ENCODE results near the gene EVC2. TPM values are rescaled to one million over a fixed set of nuclear protein-coding genes. Genes with fewer than 3 reads are reported as not detected.
"Not testable (repeated sequence)": the region's sequence is repeated elsewhere in the genome, so short reads cannot be mapped to it uniquely, and the experiment has no call there.

Gene EVC2
- total RNA-seq, 1 donor from 2014 or later, result 4.0 TPM

DNA sequence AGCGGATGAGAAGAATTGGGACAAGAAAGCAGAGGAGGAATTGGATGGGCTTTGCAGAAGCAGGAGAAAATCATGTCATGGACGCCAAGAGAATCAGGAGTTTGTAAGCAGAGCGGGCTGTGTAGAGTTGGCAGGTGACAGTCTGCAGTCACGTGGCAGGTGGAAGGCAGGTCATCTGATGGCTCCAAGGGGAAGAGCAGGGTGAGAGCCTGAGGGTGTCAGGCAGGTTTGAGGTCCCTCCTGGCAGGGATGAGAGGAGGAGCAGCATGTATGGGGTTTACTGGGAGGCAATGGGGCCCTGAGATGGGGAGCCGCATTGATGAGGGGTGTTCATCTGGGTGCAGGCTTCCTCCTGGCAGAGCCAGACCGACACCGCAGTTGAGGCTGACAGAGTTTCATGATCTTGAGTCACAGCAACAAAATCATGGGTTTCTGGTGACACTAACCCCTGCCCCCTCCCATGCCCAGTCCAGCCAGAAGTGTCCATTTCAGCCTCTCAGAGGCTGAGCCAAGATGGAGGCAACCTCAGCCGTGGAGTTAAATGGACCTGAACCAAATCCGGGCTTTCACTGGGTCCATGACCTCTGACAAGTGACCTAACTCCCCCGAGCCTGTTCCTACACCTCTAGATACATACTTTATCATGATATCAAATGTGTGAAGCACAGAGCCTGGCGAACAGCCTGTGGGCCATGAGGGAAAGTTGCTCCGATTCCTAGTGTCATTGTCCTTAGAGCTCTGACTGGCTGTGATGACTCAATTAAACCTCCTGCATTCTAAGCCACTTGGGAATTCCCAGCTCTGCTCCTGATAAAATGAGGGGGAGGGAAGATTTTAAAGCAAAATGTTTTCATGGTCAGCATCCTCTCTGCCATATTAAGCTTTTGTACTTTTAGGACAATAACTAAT, 38.7 kb upstream of the EVC2 start:
- peak; percentile 45 for DNase-seq (ENCODE audit: low spot score)

- peak; percentile 43 for DNase-seq (ENCODE audit: low spot score)
Observed at GRCh38 chr4:5746250-5746649, 37.9 kb upstream of the EVC2 start.

DNA sequence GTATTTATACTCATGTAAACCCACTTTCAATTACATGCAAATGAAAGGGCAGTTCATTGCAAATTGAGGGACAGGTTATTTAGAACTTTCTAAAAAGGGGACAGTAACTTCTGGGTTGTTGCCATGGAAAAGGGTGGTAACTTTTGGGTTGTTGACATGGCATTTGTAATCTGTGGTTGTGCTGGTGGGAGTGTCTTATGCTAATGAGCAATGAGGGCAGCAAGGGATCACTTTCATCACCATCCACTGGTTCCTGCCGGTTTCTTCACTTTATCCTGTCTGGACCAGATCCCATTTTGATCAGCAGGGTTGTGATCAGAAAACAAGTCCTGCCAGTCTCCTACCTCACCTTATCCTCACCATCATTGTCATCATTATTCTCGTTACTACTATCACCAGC, 34.6 kb upstream of the EVC2 start:
- DNase-seq (ENCODE audit: low spot score), result no peak

GRCh38 chr4:5742388-5742787, 34.0 kb upstream of the EVC2 start:
- DNase-seq (ENCODE audit: low spot score), result no peak

DNA sequence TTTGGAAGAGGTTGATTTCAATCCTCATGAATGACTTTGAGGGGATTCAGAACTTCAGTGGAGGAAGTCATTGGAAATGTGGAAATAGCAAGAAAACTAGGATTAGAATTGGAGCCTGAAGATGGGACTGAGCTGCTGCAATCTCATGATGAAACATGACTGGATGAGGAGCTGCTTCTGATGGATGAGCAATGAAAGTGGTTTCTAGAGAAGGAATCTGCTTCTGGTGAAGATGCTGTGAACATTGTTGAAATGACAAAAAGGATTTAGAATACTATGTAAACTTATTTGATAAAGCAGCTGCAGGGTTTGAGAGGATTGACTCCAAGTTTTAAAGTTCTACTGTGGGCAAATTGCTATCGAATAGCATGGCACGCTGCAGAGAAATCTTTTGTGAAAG, 29.7 kb upstream of the EVC2 start:
- no peak for DNase-seq (ENCODE audit: low spot score)

- DNase-seq (ENCODE audit: low spot score), result no peak
Observed at GRCh38 chr4:5735463-5735862, 27.1 kb upstream of the EVC2 start.

DNA sequence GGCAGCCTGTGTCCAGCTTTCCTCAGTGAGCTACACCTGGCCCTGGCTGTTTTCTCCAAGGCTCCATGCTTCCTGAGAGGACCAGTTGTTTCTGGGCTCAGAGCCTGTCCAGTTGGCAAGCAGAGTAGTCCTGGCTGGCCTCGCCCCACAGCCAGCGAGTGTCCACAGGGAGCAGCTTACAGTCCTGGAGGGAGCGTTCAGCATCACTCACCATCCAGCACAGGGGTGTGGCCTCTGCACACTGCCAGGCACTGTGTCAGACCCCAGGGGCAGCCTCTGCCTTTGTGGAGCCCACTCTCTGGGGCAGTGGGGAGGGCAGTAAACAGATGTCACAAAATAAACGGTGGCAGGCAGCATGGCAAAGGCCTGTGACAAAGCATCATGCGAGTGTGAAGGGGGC, 26.5 kb upstream of the EVC2 start:
- peak; percentile 82 for DNase-seq (ENCODE audit: low spot score)

DNA sequence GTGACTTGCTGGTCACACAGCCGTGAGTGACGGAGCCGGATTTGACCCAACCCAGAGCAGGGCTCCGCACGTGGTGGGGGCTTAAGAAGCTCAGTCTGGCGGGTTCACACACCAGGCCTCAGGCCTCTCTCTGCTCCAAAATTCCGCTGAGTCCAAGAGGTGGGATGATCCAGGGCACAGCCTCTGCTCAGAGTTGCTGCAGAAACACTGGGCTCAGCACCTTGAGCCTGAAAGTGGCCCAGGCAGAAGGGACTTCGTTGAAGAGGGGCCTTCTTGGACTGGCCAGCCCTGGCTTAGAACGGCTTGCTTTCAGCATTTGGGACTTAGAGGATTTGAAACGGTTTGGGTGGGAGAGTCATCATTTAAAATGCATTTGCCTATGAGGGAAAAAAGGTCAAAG, 23.8 kb upstream of the EVC2 start:
- peak; percentile 41 for DNase-seq (ENCODE audit: low spot score)

DNA sequence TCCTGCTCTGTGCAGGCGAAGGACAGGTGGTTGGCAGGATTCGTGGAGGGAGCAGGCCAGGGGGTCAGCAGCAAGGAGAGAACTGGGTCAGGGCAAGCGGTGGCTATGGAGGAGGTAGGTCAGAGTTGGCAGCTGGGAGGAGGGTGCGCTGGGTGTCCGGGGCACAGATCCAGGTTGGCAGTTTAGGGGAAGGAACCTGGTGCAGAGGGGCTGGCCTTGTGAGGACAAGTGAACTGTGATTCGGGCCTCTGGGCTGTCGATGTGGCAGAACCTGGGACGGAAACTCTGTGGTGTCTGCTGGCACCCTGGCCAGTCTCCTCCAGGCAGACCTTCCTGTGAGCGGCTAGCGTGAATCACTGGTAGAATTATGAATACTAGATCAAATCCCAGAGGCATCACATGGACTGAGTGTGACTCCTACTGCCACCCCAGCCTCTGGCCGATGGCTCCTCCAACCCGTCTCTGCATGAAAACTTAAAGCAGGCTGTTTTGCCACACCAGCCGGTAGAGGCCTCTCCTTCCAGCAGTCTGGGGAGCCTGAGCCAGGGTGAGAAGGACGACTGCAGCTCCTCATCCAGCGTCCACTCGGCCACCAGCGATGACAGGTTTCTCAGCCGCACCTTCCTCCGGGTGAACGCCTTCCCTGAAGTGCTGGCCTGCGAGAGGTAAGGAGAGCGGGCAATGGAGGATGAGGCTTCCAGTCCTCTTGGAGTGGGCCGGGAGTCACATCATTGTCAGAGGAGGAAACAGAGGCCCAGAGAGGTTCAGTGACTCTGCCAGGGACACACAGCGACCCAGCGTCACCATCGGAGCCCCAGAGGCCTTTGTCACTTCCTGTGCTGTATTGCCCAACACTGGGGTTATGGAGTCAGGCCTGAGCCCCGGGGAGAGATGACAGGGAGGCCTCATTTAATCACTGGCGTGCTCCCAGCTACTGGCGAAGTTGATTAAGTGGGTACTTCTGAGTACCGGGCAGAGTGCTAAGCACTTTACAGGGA, 22.9 kb upstream of the EVC2 start:
- peak; percentile 59 for DNase-seq (ENCODE audit: low spot score)

GRCh38 chr4:5730436-5730835, 22.1 kb upstream of the EVC2 start:
- peak; percentile 68 for DNase-seq (ENCODE audit: low spot score)

GRCh38 chr4:5728412-5728811, 20.1 kb upstream of the EVC2 start:
- not testable (repeated sequence) for DNase-seq (ENCODE audit: low spot score)

DNA sequence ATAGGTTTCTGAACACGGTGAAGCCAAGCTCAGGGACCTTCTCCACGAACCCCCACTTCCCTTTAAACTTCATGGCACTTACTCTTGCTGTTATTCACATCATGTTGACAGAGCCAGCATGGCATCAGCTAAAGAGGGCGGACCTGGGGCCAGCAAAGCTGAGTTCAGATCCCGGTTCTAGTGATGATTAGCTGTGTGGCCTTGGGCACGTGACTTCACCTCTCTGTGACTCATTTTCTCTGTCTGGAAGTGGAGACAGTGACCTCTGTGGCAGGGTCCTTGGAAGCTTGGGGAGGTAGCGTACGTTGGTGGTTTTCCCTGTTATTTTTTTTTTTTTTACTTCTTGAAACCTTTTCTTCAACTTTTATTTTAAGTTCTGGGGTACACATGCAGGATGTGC, 16.0 kb upstream of the EVC2 start:
- peak; percentile 68 for DNase-seq (ENCODE audit: low spot score)

DNA sequence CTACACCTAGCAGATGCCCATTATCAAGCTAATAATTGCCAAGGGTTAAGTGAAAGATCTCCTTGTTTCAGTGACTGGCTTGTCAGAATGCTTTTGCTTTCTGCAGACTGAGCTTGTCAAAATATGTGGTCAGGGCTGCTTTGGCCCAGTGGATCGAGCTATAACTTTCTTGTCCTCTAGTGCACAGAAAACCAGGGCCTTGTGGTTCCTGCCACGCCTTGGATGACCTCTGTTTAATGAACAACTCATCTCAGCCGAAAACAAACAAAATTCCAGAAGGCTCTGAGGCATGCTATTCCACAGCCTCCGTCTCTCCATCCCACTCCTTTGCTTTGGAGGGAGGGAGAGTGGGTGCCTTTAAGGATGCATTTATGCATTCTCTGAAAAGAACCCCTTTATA, 14.0 kb upstream of the EVC2 start:
- peak; percentile 22 for DNase-seq (ENCODE audit: low spot score)

GRCh38 chr4:5721923-5722322, 13.6 kb upstream of the EVC2 start:
- DNase-seq (ENCODE audit: low spot score), result peak; percentile 9

GRCh38 chr4:5720980-5721379, 12.6 kb upstream of the EVC2 start:
- DNase-seq (ENCODE audit: low spot score), result peak; percentile 18

DNA sequence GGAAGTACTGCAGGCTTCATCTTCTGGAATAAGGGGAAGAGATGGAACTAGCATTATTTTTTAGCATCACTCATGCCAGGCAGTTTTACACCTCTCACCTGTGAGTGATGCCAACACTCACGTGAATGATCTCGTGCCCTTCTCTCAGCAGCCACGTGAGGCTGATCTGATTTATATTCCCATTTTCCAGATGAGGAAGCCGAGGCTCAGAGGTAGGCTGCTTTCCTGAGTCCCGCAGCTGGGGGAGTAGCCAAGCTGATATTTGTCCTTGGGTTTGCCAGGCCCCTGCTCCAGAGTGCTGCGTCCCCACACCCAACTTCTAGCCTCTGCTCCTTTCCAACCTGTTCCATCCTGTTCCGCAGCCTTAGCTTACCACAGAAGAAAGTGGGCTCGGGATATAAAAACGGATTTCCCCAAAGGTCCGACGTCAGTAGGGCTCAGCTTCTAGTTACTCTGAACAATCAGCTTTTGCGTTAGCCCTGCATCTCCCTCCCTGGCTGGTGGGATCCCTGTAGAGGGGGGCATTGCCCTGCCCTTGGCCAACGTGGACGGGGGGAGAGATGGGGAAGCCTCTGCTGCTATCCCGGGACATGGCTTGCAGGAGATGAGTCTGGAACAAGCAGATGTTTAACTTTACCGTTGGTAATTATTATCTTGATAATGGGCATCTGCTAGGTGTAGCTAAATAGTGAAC, 11.9 kb upstream of the EVC2 start:
- peak; percentile 37 for DNase-seq (ENCODE audit: low spot score)

GRCh38 chr4:5719350-5720055, 11.1 kb upstream of the EVC2 start:
- peak; percentile 41 for DNase-seq (ENCODE audit: low spot score)

- DNase-seq (ENCODE audit: low spot score), result no peak
Observed at GRCh38 chr4:5718411-5718810, 10.1 kb upstream of the EVC2 start.

- peak; percentile 22 for DNase-seq (ENCODE audit: low spot score)
Observed at GRCh38 chr4:5717449-5718158, 9.2 kb upstream of the EVC2 start.

GRCh38 chr4:5716391-5716790, 8.0 kb upstream of the EVC2 start:
- DNase-seq (ENCODE audit: low spot score), result no peak
